ENCODE results near the gene SLC9A9. TPM values are rescaled to one million over a fixed set of nuclear protein-coding genes. Genes with fewer than 3 reads are reported as not detected.

The SLC9A9 gene
- total and polyA plus RNA-seq, 2 of the 8 experiments (the other 6 are each of a cell fraction or from before 2014, with no cell fraction given), result 0.48 to 1.1 TPM

DNA sequence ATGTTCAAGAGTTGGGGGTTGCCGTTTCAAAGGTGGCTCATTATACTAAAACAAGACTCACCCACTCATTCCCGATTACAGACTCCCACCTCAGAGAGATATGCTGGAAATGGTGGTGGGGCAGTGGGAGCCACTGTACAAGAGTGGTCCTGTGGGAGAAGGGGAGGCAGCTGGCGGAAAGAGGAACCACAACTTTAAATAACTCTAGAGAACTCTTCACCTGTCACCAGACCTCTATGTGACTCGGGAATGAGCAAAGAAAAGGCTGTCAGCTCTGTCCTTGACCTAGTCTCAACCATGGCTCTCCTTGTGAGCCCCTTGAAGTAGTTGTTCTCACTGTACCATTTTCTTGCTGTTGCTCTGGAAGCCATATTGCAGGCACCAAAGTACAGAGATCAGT lies 434.9 kb downstream of the SLC9A9 start:
- DNase-seq (ENCODE audit: low read depth in 1 of 2, low spot score in 2 of 2) (no peak), FAIRE-seq (no peak)
- no peak overlapping the region for H2AFZ ChIP-seq (ENCODE audit: low read length)
- H3K79me1 ChIP-seq (ENCODE audit: low read depth, low read length), result no peaks in the 10 kb centered on the region
- H3K56ac ChIP-seq (replicated peaks; ENCODE audit: insufficient read length, low read depth, low read length), result no peak overlapping the region
- WGBS, 2 experiments (ENCODE audit: extremely low coverage in 1 of 2, insufficient coverage in 1 of 2, insufficient read length in 1 of 2, insufficient replicate concordance in 2 of 2, low coverage in 1 of 2, low lambda C conversion rate in 2 of 2, missing lambda C conversion rate in 1 of 2), result 86% methylated on average over 4 of the region's 4 CpGs; no CpG with 5 or more reads in 1 of the 2 experiments
- H3K27ac ChIP-seq (ENCODE audit: low read depth, low read length), result no peak overlapping the region
- H3K23ac ChIP-seq (ENCODE audit: insufficient read length), result no peak overlapping the region
- H3K4me3 ChIP-seq (ENCODE audit: extremely low read depth in 1 of 4, insufficient read depth in 2 of 4, low read depth in 3 of 4, low read length in 4 of 4), result no peak overlapping the region
- H2BK12ac ChIP-seq (ENCODE audit: low read depth, low read length), result no peak overlapping the region
- H3K4me2 ChIP-seq (ENCODE audit: insufficient read depth in 1 of 2, low read depth in 2 of 2, low read length in 2 of 2), result no peak overlapping the region
- no peak overlapping the region for H4K5ac ChIP-seq (ENCODE audit: insufficient read length, low read depth, low read length)
- no peak overlapping the region for H3K9ac ChIP-seq (replicated peaks in 1 of 4; ENCODE audit: extremely low read depth in 1 of 4, low read depth in 3 of 4, low read length in 3 of 4)
- H4K91ac ChIP-seq (replicated peaks; ENCODE audit: insufficient read length, low read length), result no peak overlapping the region
- no peaks in the 10 kb centered on the region for H3K9me3 ChIP-seq (ENCODE audit: insufficient read depth in 2 of 2, low read depth in 1 of 2, low read length in 1 of 2)
- no peaks in the 10 kb centered on the region for H3K36me3 ChIP-seq (ENCODE audit: control insufficient read depth in 2 of 4, insufficient read depth in 4 of 4, low read length in 3 of 4)
- no peaks in the 10 kb centered on the region for H3K27me3 ChIP-seq (replicated peaks in 1 of 4; ENCODE audit: control insufficient read depth in 3 of 4, extremely low read depth in 1 of 4, insufficient read depth in 3 of 4, low read length in 3 of 4)
- no peak overlapping the region for H2BK5ac ChIP-seq (ENCODE audit: low read depth, low read length)
- no peaks in the 10 kb centered on the region for H3K79me2 ChIP-seq (ENCODE audit: control insufficient read depth in 1 of 2, insufficient read depth in 2 of 2, low read length in 2 of 2)
- H4K8ac ChIP-seq (ENCODE audit: extremely low read depth, insufficient read depth, low read length), result no peak overlapping the region
- no peak overlapping the region for H2BK15ac ChIP-seq (ENCODE audit: low read length)
- no peak overlapping the region for H3K14ac ChIP-seq (ENCODE audit: insufficient read length)
- H2BK20ac ChIP-seq (ENCODE audit: low read length), result no peak overlapping the region
- H2AK5ac ChIP-seq (ENCODE audit: low read depth, low read length), result no peak overlapping the region
- CTCF ChIA-PET (ENCODE audit: partially characterized antibody), result no interaction called here
- peaks cover 0 to 8% (median 4%) of the 10 kb centered on the region in 4 experiments; a peak in 3 of 7 replicates for H3K4me1 ChIP-seq (replicated peaks in 1 of 4; ENCODE audit: control insufficient read depth in 3 of 4, insufficient read depth in 4 of 4, low read length in 3 of 4)
- H2BK120ac ChIP-seq (replicated peaks; ENCODE audit: low read depth, low read length), result no peak overlapping the region
- no peaks in the 10 kb centered on the region for H3K23me2 ChIP-seq (ENCODE audit: low read depth, low read length)
- H4K20me1 ChIP-seq (replicated peaks in 1 of 2; ENCODE audit: control insufficient read depth in 1 of 2, insufficient read depth in 2 of 2, low read length in 2 of 2), result no peaks in the 10 kb centered on the region
- POLR2A ChIA-PET (ENCODE audit: partially characterized antibody), result no interaction called here
- no peak overlapping the region for H3K18ac ChIP-seq (ENCODE audit: extremely low read depth, low read length)
- no peak overlapping the region for H3K4ac ChIP-seq (replicated peaks; ENCODE audit: insufficient read length, low read depth, low read length)
- TF ChIP-seq, protein P1, sequence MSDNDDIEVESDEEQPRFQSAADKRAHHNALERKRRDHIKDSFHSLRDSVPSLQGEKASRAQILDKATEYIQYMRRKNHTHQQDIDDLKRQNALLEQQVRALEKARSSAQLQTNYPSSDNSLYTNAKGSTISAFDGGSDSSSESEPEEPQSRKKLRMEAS (IDR thresholded peaks at IDR 0.05), result no peak
- TF ChIP-seq CEBPB (IDR thresholded peaks at IDR 0.05; ENCODE audit: low read depth, low read length) (no peak), BACH1 (IDR thresholded peaks at IDR 0.05; ENCODE audit: low read length) (no peak), TAF1 (IDR thresholded peaks at IDR 0.05; ENCODE audit: low read depth, low read length) (no peak), KDM1A (IDR thresholded peaks at IDR 0.05; ENCODE audit: borderline replicate concordance, low read length) (no peak), NRF1 (IDR thresholded peaks at IDR 0.05; ENCODE audit: low read depth, low read length) (no peak), BRCA1 (IDR thresholded peaks at IDR 0.05; ENCODE audit: low read depth, low read length) (no peak), SUZ12 (IDR thresholded peaks at IDR 0.05; ENCODE audit: low read length) (no peak), ZNF274 (IDR thresholded peaks at IDR 0.05; ENCODE audit: borderline replicate concordance, extremely low read depth, low read length) (no peak)
- TF ChIP-seq, protein P2, sequence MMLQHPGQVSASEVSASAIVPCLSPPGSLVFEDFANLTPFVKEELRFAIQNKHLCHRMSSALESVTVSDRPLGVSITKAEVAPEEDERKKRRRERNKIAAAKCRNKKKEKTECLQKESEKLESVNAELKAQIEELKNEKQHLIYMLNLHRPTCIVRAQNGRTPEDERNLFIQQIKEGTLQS (IDR thresholded peaks at IDR 0.05; ENCODE audit: insufficient read depth, low read depth, low read length), result no peak
